Activated effector memory CD4-positive, alpha-beta T cell treated with Interleukin-2 at 50 U/mL for 16 hours (primary cell): ENCODE measurements around the gene KIRREL2.
"Not testable (repeated sequence)": the region's sequence is repeated elsewhere in the genome, so short reads cannot be mapped to it uniquely, and the experiment has no call there.

Experiments
- DNase-seq: peaks from one replicate; pipeline ENCODE4 v3.0.0-alpha.2; 2020

The KIRREL2 gene

DNA sequence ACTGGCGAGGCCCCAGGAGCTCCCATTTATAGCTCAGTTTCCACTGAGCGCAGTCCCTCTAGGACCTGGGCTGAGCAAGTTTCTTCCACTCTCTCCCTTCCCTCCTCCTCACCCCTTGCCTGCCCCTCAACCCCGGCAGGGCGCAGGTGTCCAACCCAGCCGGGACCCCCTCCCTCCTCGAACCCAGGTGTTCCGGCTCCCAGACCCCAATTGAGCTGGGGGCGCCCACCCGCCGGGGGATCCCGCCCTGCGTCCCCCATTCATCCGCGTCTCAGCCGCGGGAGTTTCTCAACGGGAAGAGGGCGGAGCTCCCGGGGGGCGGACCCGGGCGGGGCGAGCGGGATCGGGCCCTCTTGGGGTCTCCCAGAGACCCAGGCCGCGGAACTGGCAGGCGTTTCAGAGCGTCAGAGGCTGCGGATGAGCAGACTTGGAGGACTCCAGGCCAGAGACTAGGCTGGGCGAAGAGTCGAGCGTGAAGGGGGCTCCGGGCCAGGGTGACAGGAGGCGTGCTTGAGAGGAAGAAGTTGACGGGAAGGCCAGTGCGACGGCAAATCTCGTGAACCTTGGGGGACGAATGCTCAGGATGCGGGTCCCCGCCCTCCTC, at the start of gene KIRREL2:
Gene KIRREL2, plus strand, starts transcription at position 366 of the 604 bp plus-strand sequence. Its CDS starts 209 bp downstream, at position 575.
- DNase-seq = peak; percentile 11

DNA sequence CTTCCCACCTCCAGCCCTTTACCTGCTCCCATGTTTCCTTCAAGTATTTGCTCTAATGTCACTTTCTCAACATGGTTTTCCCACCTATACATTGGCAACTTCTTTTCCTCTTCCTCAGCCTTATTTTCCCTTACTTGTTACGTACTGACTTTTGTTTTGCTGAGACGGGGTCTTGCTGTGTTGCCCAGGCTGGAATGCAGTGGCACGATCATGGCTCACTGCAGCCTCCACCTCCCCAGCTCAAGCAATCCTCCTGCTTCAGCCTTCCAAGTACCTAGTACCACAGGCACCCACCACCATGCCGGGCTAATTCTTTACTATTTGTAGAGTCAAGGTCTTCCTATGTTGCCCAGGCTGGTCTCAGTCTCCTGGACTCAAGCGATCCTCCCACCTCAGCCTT, 49.1 kb upstream of the KIRREL2 start:
- DNase-seq = no peak

DNA sequence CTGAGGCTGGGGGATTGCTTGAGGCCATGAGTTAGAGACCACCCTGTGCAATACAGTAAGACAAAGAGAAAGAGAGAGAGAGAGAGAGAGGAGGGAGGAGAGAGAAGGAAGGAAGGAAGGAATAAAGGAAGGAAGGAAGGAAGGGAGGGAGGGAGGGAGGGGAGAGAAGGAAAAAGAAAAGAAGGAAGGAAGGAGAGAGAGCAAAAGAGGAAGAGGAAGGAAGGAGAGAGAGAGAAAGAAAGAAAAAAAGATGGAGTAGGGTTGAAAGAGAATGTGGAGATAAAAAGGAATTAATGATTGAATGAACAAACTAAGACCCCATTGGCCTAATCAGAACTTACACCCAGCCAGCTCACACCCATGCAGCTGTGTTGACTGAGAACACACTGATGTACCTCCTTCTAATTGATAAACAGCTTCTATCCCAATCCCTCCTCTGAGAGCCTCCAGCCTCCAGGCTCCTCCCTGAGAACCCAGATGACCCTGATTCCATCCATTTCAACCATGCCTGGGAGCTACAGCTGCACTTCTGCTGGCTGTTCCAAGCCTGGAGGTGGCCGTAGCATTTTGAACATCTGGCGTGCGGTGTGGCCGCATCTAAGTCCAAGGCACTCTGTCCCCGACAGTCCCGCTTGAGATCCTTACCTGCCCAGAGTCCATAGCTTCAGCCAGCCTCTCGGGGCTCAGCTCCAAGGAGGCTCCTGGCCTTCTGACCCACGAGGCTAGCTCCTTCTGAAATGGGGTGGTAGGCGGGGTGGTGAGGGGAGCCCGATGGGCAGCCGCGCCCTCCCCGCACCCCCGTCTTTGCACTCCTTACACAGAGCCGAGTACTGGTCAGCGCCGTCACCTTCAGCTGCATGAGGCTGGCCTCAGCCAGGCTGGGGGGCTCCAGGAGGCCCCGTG, 45.1 kb upstream of the KIRREL2 start:
- DNase-seq = no peak

DNA sequence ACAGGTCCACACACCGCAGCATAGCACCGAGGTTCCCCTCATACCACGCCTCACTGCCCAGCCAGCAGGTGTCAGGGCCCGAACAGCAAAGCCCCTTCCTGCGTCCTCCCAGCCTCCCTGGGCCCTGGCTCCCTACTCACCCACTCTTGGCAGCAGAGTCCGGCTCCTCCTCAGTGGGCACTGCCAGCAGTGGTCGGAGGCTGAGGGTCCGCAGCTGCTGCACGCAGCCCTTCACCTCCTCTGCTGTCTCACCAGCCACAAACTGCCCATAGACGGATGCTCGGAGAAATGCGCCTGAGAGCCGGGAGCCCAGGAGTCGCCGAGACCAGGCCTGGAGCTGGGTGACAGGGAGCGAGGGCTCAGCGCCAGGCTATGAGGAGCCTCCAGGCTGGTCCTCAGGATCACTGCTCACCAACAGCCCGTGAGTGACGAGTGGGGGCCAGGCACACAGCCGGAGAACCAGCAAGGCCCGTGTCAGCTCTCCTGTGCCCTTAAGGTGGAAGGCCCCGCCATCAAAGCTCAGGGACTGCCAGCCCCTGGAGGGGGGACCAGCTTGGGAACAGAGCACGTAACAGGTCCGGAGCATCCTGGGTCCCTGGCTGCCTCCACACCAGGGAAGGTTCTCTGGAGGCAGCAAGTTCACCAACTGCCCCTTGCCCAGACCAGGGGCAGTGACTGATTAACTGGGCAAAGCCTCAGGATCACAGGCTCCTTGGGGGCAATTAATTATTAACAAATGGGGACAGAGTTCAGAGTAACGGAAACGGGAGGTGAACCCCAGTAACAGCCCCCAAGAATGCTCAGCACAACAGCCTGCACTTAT, 44.3 kb upstream of the KIRREL2 start, which contains the start of gene PRODH2:
Gene PRODH2, minus strand, starts transcription at position 626 of the 823 bp plus-strand sequence. Its CDS starts 40 bp downstream, at position 586.
- DNase-seq = no peak

DNA sequence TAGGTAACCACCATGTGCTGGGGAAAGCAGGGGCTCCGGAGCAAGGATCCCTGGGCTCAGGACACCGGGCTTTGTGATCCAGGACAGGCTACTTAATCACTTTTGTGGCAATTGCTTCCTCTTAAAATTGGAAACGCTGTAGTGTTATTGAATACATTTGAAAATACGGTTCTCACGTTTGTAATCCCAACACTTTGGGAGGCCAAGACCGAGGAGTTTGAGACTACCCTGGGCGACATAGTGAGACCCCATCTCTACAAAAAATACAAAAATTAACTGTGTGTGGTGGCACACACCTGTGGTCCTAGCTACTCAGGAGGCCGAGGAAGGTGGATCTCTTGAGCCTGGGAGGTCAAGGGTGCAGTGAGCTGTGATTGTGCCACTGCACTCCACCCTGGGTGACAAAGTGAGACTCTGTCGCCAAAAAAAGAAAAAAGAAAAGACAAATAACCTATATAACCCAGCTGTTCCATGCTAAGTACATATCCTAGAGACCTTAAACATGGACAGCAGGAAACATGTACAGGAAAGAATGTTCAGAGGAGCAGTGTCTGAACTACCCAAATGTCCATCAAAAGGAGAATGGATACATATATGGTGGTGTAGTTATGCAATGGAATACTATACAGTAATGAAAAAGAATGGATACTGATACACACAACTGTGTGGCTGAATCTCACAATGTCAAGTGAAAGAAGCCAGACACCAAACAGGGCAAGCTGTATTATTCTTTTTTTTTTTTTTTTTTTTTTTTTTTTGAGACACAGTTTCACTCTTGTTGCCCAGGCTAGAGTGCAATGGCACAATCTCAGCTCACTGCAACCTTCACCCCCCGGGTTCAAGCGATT, 43.4 kb upstream of the KIRREL2 start:
- no peak for DNase-seq

DNA sequence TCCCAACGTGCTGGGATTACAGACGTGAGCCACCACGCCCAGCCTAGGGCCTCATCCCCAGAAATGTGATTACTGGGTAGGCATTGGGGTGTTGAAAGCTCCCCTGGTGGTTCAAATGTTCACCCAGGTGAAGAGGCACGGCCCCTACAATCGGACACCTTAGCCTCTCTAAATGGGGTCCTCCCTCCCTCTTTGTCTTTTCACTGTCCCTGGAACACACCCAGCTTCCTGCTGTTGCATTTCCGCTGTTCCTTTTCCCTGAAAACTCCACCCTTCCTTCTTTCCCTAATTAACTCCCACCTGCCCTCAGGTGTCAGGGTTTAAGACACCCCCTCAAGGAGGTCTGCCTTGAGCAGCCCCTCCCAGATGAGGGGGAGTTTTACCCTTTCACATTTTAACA, 40.4 kb upstream of the KIRREL2 start:
- DNase-seq = no peak

DNA sequence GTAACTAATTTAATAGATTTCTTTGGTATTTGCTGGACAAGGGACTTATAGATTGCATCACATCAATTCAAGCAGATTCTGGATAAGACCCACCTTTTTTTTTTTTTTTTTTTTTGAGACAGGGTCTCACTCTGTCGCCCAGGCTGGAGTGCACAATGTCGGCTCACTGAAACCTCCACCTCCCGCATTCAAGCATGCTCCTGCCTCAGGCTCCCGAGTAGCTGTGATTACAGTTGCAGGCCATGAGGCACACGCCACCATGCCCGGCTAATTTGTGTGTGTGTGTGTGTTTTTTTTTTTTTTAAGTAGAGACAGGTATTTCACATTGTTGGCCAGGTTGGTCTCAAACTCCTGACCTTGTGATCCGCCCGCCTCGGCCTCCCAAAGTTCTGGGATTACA, 39.9 kb upstream of the KIRREL2 start:
- DNase-seq = no peak

DNA sequence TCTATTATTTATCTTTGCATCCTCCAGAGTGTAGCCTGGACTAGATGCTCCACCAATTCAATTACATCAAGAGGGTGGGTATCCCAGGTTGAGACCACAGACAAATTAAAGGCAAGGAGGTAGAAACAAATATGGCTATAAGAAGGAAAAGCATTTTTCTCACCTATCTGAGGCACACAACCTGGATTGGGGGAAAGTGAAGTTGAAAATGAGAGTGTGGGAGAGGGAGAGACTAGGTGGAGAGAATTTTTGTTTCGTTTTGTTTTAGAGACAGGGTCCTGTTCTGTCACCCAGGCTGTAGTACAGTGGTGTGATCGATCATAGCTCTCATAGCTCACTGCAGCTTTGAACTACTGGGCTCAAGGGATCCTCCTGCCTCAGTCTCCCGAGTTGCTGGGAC, 38.3 kb upstream of the KIRREL2 start:
- no peak for DNase-seq

DNA sequence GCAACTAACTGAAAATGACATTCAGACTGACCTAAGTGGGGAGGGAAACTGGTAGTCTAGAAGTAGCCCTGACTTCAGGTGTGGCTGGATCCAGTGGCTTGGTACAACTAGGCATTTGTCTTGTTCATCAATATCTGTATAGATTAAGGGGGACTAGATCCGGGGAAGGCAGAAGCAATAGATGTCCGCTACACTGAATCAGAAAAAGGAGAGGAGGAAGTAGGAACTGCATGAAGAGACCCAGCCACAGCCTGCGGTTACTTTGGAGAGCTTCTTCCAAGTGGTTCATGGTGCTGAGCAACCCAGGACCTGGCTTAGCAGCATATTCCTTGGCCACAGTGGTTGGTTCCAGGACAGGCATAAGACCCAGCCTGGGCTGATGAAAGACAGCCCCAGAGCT, 34.1 kb upstream of the KIRREL2 start:
- no peak for DNase-seq

DNA sequence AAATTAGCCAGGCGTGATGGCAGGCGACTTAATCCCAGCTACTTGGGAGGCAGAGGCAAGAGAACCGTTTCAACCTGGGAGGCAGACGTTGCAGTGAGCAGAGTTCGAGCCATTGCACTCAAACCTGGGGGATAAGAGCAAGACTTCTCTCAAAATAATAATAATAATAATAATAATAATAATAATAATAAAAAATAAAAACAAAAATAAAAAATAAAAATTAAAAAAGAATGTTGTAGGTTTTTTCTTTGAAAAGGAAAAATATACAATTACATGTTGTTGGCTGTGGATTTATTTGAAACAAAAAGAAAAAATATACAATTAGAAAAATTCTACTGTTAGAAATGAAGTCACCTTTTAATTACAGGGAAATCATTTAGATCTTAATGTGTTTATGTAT, 32.6 kb upstream of the KIRREL2 start:
- DNase-seq = no peak

DNA sequence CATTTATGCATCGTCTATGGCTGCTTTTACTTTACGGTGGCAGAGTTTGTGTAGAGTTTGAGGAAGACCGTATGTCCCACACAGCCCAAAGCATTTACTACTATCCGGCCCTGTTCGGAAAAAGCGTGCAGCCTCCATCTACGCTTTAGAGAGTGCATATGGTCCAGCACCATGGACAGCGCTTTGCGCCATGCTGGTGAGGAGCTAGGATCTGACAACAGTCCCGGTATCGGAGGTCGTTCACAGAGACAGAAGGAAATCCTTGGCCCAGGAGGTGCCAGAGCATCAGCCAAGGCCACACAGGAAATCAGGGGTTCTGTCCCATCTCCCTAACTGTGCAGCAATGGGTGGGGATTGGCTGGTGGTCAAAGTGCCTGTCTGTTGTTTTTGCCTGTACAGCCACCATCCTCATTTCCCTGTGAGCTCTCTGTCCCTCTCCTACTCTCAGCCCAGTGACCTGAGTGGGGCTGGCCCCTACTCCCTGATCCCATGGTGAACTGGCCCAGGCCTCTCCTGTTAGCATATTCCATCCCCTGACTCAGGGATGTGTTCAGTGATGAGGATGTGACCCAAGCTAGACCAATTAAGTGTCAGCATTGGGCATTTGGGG, 27.9 kb upstream of the KIRREL2 start:
- DNase-seq = peak; percentile 15

DNA sequence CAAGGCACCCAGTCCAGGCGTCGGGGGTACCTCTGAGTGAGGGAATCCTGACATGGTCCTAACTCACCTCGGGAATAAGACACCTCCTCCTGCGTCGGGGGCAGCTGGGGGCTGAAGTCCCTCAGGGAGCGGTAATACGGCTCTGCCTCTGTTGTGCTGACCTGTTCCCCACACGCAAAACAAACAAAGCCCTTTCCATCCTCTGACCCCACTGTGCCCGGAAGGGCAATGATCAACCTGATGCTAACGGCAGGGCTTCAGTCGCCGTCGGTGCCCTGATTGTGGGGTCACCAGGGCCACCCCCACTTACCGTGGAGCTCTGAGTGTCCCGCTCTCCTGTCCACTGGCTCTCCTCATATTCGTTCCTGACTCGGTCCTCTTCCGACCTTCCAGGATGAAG, 25.7 kb upstream of the KIRREL2 start:
- DNase-seq = no peak

DNA sequence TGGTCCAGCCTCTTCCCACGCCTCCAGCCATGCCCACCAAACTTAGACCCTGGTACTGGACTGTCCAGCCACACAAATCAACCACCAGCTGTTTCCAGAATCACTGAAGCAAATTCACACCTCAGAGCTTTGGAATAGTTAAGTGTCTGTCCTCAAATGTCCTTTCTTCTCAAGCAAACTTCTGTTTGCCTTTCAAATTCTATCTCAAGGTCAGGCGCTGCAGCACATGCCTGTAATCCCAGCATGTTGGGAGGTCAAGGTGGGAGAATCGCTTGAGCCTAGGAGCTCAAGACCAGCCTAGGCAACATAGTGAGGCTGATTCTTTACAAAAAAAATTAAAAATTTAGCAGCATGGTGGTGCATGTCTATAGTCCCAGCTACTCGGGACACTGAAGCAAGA, 24.7 kb upstream of the KIRREL2 start:
- no peak for DNase-seq

DNA sequence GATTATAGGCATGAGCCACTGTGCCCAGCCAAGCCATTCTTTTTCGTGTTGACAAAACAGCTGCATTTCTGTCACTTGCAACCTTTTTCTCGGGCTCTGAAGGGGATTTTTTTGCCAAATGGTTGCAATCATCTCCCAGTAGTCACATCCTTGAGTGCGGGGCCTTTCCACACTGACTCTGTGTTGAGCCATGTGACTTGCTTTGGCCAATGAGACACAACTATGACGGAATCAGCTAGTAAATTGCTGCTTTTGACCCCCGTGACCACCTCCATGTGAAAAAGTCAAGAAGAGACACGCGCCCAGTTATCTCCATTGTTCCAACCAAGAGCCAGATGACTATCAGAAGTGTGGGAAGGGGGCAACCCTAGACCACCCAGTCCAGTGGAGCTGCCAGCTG, 22.7 kb upstream of the KIRREL2 start:
- DNase-seq = no peak

DNA sequence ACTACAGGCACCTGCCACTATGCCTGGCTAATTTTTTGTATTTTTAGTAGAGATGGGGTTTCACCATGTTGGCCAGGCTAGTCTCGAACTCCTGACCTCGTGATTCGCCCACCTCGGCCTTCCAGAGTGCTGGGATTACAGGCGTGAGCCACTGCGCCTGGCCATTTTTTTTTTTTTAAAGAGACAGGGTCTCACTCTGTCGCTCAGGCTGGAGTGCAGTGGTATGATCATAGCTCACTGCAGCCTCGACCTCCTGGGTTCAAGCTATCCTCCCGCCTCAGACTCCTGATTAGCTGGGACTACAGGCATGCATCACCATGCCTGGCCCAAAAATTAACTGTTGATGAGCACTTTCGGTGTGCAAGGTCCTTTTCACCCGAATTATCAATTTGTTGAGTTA, 20.6 kb upstream of the KIRREL2 start:
- not testable (repeated sequence) for DNase-seq

DNA sequence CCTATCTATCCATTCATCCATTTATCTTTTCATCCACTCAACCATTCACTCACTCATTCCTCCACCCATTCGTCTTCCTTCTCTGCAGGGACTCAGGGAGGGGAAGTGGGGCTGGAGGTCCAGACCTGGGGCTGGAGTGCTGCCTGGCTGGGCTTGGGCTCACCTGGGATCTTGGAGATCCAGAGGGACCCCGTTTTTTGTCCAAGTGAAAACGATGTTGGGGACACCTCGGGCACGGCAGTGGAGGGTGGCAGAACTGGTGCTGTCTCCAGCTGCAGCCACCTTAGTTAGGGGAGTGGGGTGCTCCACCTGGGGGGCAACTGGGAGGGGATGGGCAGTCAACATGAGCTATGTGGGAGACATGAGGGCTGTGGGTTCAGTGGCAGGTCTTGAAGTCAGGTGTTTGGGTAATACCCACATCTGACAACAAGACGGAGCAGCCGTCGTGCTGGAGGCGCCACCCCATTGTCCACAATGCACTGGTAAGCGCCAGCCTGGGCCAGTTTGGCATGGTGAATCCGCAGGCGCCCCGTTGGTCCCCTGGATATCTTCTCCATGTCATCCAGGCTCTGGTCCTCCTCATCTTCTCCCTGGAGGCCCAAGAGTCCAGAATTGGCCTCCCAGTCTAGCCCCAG, 14.6 kb upstream of the KIRREL2 start:
- DNase-seq = no peak

DNA sequence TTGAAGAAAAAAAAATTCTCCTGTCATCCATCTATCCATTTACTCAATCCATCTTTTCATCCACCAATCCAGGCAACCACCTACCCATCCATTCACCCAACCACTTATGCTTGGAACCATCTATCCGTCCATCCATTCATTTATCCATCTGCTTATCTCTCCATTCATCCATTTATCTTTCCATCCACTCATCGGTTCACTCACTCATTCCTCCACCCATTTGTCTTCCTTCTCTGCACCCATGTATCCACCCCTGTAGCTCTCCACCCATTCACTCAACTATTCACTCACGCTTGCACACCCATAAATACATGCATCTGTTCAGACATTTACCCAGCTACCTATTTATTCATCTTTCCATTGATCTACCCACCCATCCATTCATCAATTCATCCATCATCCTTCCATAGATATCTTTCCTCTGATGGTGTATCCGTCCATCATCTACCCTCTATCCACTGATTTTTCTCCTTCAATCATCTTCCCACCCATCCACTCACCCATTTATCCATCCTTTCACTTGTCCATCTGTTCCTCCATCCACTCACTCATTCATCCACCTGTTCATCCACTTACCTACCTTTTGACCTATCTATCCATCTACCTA, 13.9 kb upstream of the KIRREL2 start:
- DNase-seq = no peak

DNA sequence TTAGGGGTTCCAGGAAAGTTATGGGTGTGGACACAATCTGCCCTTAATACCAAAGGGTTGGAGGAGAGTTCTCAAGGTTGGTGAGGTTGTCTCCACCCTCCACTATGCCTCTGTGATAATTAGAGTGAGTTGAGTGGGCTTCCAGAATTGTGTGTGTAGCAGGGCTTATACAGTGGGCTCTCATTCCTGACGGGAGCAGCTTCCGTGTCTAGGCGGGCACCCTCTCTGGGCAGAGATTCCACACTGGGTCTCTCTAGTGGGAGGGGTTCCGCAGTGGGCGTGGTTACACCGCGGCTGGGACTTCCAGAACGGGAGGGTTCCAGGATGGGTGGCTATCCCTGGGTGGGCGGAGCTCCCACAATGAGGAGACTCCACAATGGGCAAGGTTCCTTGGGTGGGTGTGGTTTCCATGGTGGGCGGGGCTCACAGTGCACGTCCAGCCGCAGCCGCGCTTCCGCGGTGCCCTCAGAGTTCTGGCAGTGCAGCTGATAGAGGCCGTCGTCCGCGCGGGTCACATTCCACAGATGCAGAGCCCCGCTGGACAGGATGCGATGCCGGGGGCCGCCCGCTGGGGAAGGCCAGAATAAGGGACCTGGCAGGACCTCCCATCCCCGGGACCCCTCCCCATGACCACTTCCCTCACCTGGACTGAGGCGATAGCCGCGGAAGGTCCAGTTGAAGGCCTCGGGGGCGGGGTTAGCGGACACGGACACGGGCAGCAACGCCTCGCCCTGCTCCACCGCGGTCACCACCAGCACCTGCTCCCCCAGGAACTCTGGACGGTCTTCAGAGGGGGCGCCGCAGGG, 12.8 kb upstream of the KIRREL2 start:
- no peak for DNase-seq

DNA sequence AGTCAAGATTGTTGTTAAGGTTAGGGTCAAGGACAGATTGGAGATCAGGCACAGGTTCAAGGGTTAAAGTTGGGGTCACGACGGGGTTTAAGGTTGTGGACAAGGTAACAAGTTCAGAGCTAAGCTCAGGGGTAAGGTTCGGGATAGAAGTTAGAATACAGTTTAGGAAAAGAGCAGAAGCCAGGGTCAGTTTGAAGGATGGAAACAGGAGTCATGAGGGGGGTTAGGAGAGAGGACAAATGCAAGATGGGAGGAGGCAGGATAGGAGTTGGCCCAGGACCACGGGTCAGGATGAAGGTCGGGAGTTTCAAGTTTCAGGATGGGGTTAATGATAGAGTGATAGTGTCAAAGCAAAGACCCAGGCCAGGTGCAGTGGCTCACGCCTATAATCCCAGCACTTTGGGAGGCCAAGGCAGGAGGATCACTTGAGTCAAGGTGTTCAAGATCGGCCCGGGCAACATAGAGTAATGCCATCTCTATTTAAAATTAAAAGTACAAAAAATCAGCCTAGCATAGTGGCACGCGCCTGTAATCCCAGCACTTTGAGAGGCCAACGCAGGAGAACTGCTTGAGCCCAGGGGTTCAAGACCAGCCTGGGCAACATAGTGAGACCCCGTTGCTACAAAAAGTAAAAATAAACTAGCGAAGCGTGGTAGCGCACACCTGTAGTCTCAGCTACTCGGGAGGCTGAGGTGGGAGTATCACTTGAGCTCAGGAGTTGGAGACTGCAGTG, 12.1 kb upstream of the KIRREL2 start:
- DNase-seq = no peak
